Endothelial cell of umbilical vein (primary cell): ENCODE results near the gene ADCYAP1R1. TPM values are rescaled to one million over a fixed set of nuclear protein-coding genes. Genes with fewer than 3 reads are reported as not detected.

Experiments
- BruUV-seq: library from RNA; stranded (reverse); fragments of 400-500 nt; replicated peaks from 2 replicates; lab custom pipeline; 2021; lab: Mats Ljungman, UMichigan
- CTCF ChIA-PET: fragments of 300-600, 350-600 bp; sonication (Branson Sonifier 250); formaldehyde crosslinking; loops from one replicate; lab custom pipeline; 2021; ENCODE audit warnings: antibody characterized with exemption, inconsistent platforms; lab: Charles Lee
- POLR2A ChIA-PET: fragments of 300-600, 350-600 bp; sonication (Branson Sonifier 250); formaldehyde crosslinking; loops from one replicate; lab custom pipeline; 2021; ENCODE audit warnings: antibody characterized with exemption, inconsistent platforms; lab: Charles Lee
- DNase-seq: peaks from one replicate; pipeline ENCODE4 v3.0.0-alpha.2; 2011; ENCODE audit warnings: low read depth, low spot score
- FAIRE-seq: peaks from 2 replicates; lab custom pipeline; 2011; peaks lifted over from hg19 to GRCh38; lab: Jason Lieb, UNC
- H2AFZ ChIP-seq: 2 replicates; pipeline ENCODE4 v1.6.0; 2012; ENCODE audit warnings: low read depth, low read length, control low read depth, inconsistent platforms
- H3K27ac ChIP-seq: 2 replicates; pipeline ENCODE4 v1.5.1; 2011; ENCODE audit warnings: low read depth, mild to moderate bottlenecking, control low read depth, low read length, moderate library complexity; ENCODE audit not compliant: insufficient read depth
- H3K27me3 ChIP-seq, 2 experiments: 2 replicates each; pipeline versions ENCODE4 v1.6.0 to v1.6.1; 2011; ENCODE audit warnings: low read length in 2 of 2, mixed read lengths in 1 of 2; ENCODE audit not compliant: control insufficient read depth in 2 of 2, insufficient read depth in 2 of 2
- H3K36me3 ChIP-seq, 2 experiments: 2 replicates in 1 of 2; 3 replicates in 1 of 2; pipeline ENCODE4 v1.5.1; 2011; ENCODE audit warnings: low read length in 2 of 2, mild to moderate bottlenecking in 1 of 2, moderate library complexity in 1 of 2; ENCODE audit not compliant: control insufficient read depth in 2 of 2, insufficient read depth in 2 of 2; ENCODE audit errors: extremely low read depth in 1 of 2
- H3K4me1 ChIP-seq: 3 replicates; pipeline ENCODE4 v1.5.1; 2011; ENCODE audit warnings: mild to moderate bottlenecking, low read length; ENCODE audit not compliant: control insufficient read depth, insufficient read depth; ENCODE audit errors: extremely low read depth
- H3K4me2 ChIP-seq: 2 replicates; pipeline ENCODE4 v1.6.1; 2011; ENCODE audit warnings: low read length, control low read depth, mixed read lengths; ENCODE audit not compliant: insufficient read depth
- H3K4me3 ChIP-seq, 3 experiments: fragments of 200-600 bp in 1 of 3; sonication (generic), shearing (Covaris generic) in 1 of 3; replicated peaks in 1 of 3; 2 replicates each; pipeline ENCODE4 v1.5.1; 2011 to 2016; ENCODE audit warnings: control low read depth in 3 of 3, low read length in 3 of 3, mild to moderate bottlenecking in 2 of 3, inconsistent platforms in 1 of 3, low read depth in 1 of 3, moderate library complexity in 1 of 3; ENCODE audit not compliant: insufficient read depth in 1 of 3
- H3K79me2 ChIP-seq: 2 replicates; pipeline ENCODE4 v1.6.0; 2012; ENCODE audit warnings: low read length, inconsistent platforms; ENCODE audit not compliant: control insufficient read depth, insufficient read depth
- H3K9ac ChIP-seq: replicated peaks from 2 replicates; pipeline ENCODE3; 2011; ENCODE audit warnings: low read length, control low read depth; ENCODE audit not compliant: insufficient read depth; ENCODE audit errors: extremely low read depth
- H3K9me1 ChIP-seq: replicated peaks from 3 replicates; pipeline ENCODE4 v1.6.0; 2011; ENCODE audit warnings: mild to moderate bottlenecking, low read length; ENCODE audit not compliant: control insufficient read depth, insufficient read depth; ENCODE audit errors: extremely low read depth
- H3K9me3 ChIP-seq: replicated peaks from 2 replicates; pipeline ENCODE4 v1.5.1; 2012; ENCODE audit warnings: low read length, inconsistent platforms; ENCODE audit not compliant: control insufficient read depth, insufficient read depth
- H4K20me1 ChIP-seq: replicated peaks from 2 replicates; pipeline ENCODE3; 2011; ENCODE audit warnings: mild to moderate bottlenecking, low read length; ENCODE audit not compliant: control insufficient read depth, insufficient read depth; ENCODE audit errors: extremely low read depth
- EZH2 ChIP-seq: IDR thresholded peaks from 2 replicates; pipeline ENCODE4 v1.6.1; 2012; ENCODE audit warnings: borderline replicate concordance, low read depth, mild to moderate bottlenecking, moderate library complexity, low read length, inconsistent platforms; ENCODE audit not compliant: severe bottlenecking
- FOS ChIP-seq: IDR thresholded peaks from 2 replicates; pipeline ENCODE4 v1.6.1; 2011; ENCODE audit warnings: mild to moderate bottlenecking, low read length, moderate library complexity, borderline replicate concordance; ENCODE audit not compliant: insufficient read depth
- POLR2AphosphoS5 ChIP-seq: IDR thresholded peaks from 2 replicates; pipeline ENCODE4 v1.6.1; 2012; ENCODE audit warnings: low read depth, mild to moderate bottlenecking, control low read depth, low read length, moderate library complexity; ENCODE audit not compliant: insufficient read depth
- dilution Hi-C: fragments of 300-500 bp; cut with MboI; formaldehyde crosslinking; loops from one replicate; pipeline ENCODE4 v1.15.0; 2019; ENCODE audit warnings: low sequenced_read_pairs; ENCODE audit not compliant: extremely low pct_ligation_motif_present
- intact Hi-C: fragments of 100-400 bp; cut with micrococcal nuclease; formaldehyde crosslinking; loops from one replicate; pipeline ENCODE4 v1.10.0; 2022
- polyA plus RNA-seq, 4 experiments: library from polyadenylated mRNA; depleted of rRNA in 3 of 4; stranded (reverse) in 3 of 4; unstranded in 1 of 4; fragments of >200 nt; gene quantifications; 2 replicates each; pipeline versions ENCODE4 v1.2.1 to v1.2.3, GENCODE V29; 2011 to 2012; ENCODE audit warnings: missing spikeins in 1 of 4
- total RNA-seq: library from RNA; stranded (reverse); gene quantifications from 2 replicates; pipeline ENCODE4 v1.2.3, GENCODE V29; 2021
- TF ChIP-seq, protein P1 (sequence below): IDR thresholded peaks from 2 replicates; pipeline ENCODE4 v1.6.1; 2011; ENCODE audit not compliant: insufficient read depth, insufficient read length

ADCYAP1R1 gene
- total and polyA plus RNA-seq, 2 donors (not counting 3 experiments of a cell fraction or from before 2014, with no cell fraction given): 0.04 TPM; not detected in 1

DNA sequence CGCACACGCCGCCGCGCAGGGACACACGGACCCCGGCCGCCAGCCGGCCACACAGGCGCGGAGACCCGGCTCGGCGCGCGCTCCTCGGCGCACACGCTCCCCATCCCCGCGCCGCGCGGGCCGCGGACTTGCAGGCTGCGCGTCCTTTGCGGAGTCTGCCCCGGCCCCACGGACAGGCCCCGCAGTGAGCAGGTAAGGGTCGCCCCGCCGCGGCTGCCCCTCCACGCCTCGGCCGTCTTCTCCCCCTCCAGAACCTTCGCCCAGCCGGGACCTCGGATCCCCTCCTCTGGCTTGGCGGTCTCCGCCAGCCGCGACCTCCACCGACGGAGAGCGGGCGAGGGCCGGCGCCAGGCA lies 356 bp downstream of the ADCYAP1R1 start:
- H3K27me3 ChIP-seq: peaks cover 32 to 44% of the 10 kb centered on the region in 2 experiments
- H3K27ac ChIP-seq: no peak overlapping the region
- DNase-seq (no peak), FAIRE-seq (no peak)
- dilution Hi-C loops: no loop called here
- no peaks in the 10 kb centered on the region for H3K36me3 ChIP-seq
- POLR2A ChIA-PET: no interaction called here
- H4K20me1 ChIP-seq: no peaks in the 10 kb centered on the region
- no peaks in the 10 kb centered on the region for H3K4me1 ChIP-seq
- no peaks in the 10 kb centered on the region for H3K9me3 ChIP-seq
- TF ChIP-seq, protein P1, sequence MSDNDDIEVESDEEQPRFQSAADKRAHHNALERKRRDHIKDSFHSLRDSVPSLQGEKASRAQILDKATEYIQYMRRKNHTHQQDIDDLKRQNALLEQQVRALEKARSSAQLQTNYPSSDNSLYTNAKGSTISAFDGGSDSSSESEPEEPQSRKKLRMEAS: no peak
- TF ChIP-seq EZH2: peak; percentile 72
- H3K79me2 ChIP-seq: no peaks in the 10 kb centered on the region
- CTCF ChIA-PET: no interaction called here
- BruUV-seq: no TSS peak
- H2AFZ ChIP-seq: no peak overlapping the region
- no peaks in the 10 kb centered on the region for H3K9me1 ChIP-seq
- H3K4me2 ChIP-seq: no peak overlapping the region
- no peak overlapping the region for H3K9ac ChIP-seq
- no peak overlapping the region for H3K4me3 ChIP-seq
- intact Hi-C loops: no loop called here

DNA sequence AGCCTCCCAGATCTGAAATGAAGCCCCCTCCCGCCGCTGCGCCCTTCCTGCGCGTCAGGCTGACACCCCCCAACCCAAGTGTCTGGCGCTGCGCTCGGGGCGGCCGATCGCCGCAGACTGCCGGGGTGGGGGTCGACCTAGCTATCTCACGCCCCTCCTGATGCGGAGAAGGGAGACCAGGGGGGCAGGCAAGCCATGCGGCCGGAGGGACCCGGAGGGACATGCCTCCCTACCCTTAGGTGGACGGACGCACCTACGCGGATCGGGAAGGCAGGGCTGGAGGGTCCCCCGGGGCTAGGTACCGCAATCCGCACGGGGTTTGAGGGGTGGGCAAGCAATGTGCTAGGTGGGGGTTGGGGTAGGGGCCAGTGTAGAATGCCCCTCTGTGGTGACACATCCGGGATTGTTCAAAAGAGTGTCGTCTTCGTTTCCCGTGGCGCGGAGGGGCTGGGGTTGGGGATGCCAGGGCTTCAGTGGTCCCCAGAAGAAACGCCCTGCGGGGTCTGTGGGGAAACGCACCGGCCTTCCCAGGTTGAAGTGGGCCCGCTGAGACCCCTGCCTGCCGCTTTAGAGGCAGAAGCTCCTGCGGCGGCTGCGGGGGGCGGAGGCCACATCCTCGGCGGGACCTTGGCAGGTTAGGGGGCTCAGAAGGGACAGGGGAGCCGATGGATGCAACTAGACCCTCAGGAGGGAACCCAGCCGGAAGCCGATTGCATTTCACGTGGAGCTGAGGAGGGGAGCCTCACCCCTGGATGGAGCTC lies 913 bp downstream of the ADCYAP1R1 start:
- dilution Hi-C loops: no loop called here
- Histone ChIP-seq H3K27me3 (peaks cover 32 to 44% of the 10 kb centered on the region in 2 experiments), H3K9me1 (no peaks in the 10 kb centered on the region), H3K9ac (no peak overlapping the region), H2AFZ (no peak overlapping the region), H3K36me3 (no peaks in the 10 kb centered on the region), H3K9me3 (no peaks in the 10 kb centered on the region), H3K4me3 (no peak overlapping the region), H3K4me2 (no peak overlapping the region), H4K20me1 (no peaks in the 10 kb centered on the region), H3K4me1 (no peaks in the 10 kb centered on the region), H3K27ac (no peak overlapping the region), H3K79me2 (no peaks in the 10 kb centered on the region)
- FAIRE-seq (no peak), DNase-seq (no peak)
- intact Hi-C loops: no loop called here
- no TSS peak for BruUV-seq
- ChIA-PET POLR2A (no interaction called here), CTCF (interaction anchor here (0.8 to 2.3 kb wide), 3 partner anchors 11 to 70 kb away, joined by 3 to 11 read pairs (median 9); no protein-coding TSS in a partner anchor)
- TF ChIP-seq EZH2: peak; percentile 81
- TF ChIP-seq FOS: no peak
- no peak for TF ChIP-seq POLR2AphosphoS5
